Neural cell (in vitro differentiated cells): ENCODE results near the gene AMY2B.

ENCODE experiments used
- EP300 ChIP-seq: fragments of 450-650 bp; conservative IDR thresholded peaks from 2 replicates; pipeline ENCODE4 v1.6.1; 2014; ENCODE audit warnings: antibody characterized with exemption, mild to moderate bottlenecking, moderate library complexity; ENCODE audit not compliant: poor library complexity, severe bottlenecking
- EZH2 ChIP-seq: fragments of 200-600, 300-800 bp; shearing (Covaris generic), sonication (generic); IDR thresholded peaks from 2 replicates; pipeline ENCODE4 v1.6.1; 2014; ENCODE audit warnings: antibody characterized with exemption, low read length, borderline replicate concordance, mild to moderate bottlenecking; ENCODE audit not compliant: insufficient read depth, poor library complexity, severe bottlenecking
- MXI1 ChIP-seq: fragments of 450-650 bp; conservative IDR thresholded peaks from 2 replicates; pipeline ENCODE4 v1.6.1; 2014; ENCODE audit warnings: antibody characterized with exemption, mild to moderate bottlenecking; ENCODE audit not compliant: poor library complexity, severe bottlenecking
- POLR2AphosphoS5 ChIP-seq: IDR thresholded peaks from 2 replicates; pipeline ENCODE4 v1.6.1; 2012
- SMC3 ChIP-seq: fragments of 450-650 bp; conservative IDR thresholded peaks from 2 replicates; pipeline ENCODE4 v1.6.1; 2014; ENCODE audit warnings: antibody characterized with exemption, mild to moderate bottlenecking, moderate library complexity; ENCODE audit not compliant: poor library complexity
- TAF1 ChIP-seq: IDR thresholded peaks from 2 replicates; pipeline ENCODE4 v1.6.1; 2012; ENCODE audit warnings: low read depth
- TF ChIP-seq, protein P1 (sequence below): fragments of 450-650 bp; IDR thresholded peaks from 2 replicates; pipeline ENCODE4 v1.5.1; 2014; ENCODE audit warnings: antibody characterized with exemption, mild to moderate bottlenecking, moderate library complexity; ENCODE audit not compliant: poor library complexity, severe bottlenecking
- TF ChIP-seq, protein P2 (sequence below): IDR thresholded peaks from 2 replicates; pipeline ENCODE4 v1.6.1; 2012; ENCODE audit warnings: borderline replicate concordance

DNA sequence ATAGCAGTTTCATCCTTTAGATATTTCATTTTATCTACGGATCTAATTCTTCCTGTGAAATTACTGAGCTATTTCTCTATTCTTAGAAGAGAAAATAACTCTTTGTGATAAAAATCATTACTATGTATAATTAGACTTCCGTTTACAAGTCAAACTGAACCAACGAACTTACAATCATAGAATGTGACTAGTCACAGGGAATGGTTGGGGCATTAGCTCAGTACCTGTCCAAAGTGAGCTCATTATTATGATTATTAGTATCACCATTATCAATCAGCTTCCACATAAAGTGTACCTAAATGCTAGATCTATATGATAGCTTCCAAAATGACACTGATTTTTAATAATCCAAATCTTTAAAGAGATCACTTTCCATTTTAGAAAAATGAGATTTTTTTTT lies 12.5 kb downstream of the AMY2B start:
- TF ChIP-seq, protein P1, sequence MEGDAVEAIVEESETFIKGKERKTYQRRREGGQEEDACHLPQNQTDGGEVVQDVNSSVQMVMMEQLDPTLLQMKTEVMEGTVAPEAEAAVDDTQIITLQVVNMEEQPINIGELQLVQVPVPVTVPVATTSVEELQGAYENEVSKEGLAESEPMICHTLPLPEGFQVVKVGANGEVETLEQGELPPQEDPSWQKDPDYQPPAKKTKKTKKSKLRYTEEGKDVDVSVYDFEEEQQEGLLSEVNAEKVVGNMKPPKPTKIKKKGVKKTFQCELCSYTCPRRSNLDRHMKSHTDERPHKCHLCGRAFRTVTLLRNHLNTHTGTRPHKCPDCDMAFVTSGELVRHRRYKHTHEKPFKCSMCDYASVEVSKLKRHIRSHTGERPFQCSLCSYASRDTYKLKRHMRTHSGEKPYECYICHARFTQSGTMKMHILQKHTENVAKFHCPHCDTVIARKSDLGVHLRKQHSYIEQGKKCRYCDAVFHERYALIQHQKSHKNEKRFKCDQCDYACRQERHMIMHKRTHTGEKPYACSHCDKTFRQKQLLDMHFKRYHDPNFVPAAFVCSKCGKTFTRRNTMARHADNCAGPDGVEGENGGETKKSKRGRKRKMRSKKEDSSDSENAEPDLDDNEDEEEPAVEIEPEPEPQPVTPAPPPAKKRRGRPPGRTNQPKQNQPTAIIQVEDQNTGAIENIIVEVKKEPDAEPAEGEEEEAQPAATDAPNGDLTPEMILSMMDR = no peak
- TF ChIP-seq POLR2AphosphoS5 = no peak
- TF ChIP-seq TAF1 = no peak
- no peak for TF ChIP-seq EZH2
- TF ChIP-seq, protein P2, sequence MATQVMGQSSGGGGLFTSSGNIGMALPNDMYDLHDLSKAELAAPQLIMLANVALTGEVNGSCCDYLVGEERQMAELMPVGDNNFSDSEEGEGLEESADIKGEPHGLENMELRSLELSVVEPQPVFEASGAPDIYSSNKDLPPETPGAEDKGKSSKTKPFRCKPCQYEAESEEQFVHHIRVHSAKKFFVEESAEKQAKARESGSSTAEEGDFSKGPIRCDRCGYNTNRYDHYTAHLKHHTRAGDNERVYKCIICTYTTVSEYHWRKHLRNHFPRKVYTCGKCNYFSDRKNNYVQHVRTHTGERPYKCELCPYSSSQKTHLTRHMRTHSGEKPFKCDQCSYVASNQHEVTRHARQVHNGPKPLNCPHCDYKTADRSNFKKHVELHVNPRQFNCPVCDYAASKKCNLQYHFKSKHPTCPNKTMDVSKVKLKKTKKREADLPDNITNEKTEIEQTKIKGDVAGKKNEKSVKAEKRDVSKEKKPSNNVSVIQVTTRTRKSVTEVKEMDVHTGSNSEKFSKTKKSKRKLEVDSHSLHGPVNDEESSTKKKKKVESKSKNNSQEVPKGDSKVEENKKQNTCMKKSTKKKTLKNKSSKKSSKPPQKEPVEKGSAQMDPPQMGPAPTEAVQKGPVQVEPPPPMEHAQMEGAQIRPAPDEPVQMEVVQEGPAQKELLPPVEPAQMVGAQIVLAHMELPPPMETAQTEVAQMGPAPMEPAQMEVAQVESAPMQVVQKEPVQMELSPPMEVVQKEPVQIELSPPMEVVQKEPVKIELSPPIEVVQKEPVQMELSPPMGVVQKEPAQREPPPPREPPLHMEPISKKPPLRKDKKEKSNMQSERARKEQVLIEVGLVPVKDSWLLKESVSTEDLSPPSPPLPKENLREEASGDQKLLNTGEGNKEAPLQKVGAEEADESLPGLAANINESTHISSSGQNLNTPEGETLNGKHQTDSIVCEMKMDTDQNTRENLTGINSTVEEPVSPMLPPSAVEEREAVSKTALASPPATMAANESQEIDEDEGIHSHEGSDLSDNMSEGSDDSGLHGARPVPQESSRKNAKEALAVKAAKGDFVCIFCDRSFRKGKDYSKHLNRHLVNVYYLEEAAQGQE = no peak
- TF ChIP-seq EP300 = no peak
- TF ChIP-seq SMC3 = no peak
- TF ChIP-seq MXI1 = no peak
